ENCODE results near the gene HES4.

GRCh38 chr1:1040004-1040991 is 40.4 kb upstream of the HES4 start:
- TF ChIP-seq CTCF (tag by site-specific recombination; IDR thresholded peaks at IDR 0.05) (no peak), RBAK (tag by site-specific recombination; IDR thresholded peaks at IDR 0.05) (no peak), ZNF416 (tag by site-specific recombination; IDR thresholded peaks at IDR 0.05) (no peak), ZBTB1 (tag by site-specific recombination; IDR thresholded peaks at IDR 0.05) (no peak), MZF1 (tag by site-specific recombination; IDR thresholded peaks at IDR 0.05; ENCODE audit: borderline replicate concordance) (no peak)

Measured in HEK293 (cell line).